ENCODE measurements around the gene LRRC46.

LRRC46 gene

GRCh38 chr17:47879028-47879585 is 47.6 kb downstream of the LRRC46 start:
- DNase-seq, result no peak

GRCh38 chr17:47879776-47880454 is 48.4 kb downstream of the LRRC46 start:
- DNase-seq, result no peak

DNA sequence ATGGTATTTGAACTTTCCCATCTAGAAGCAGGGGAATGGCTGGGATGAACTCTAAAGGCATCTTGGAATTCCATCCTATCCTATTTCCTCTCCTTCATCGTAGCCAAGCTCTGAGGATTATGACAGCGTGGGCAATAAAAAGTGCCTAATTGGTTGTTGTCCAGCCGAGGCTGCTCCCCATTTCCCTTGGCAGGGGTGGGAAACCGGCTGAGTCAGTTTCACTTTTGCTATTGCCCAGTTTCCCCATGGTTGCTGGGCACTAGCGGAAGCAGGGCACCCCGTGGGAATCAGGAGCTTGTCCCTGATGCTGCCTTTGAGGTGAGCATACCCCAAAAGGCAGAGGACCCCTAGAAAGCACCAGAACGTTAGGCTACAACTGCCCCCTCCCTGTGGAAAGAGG is 50.8 kb downstream of the LRRC46 start:
- DNase-seq, result no peak

GRCh38 chr17:47882695-47883588 is 51.5 kb downstream of the LRRC46 start:
- no peak for DNase-seq

DNA sequence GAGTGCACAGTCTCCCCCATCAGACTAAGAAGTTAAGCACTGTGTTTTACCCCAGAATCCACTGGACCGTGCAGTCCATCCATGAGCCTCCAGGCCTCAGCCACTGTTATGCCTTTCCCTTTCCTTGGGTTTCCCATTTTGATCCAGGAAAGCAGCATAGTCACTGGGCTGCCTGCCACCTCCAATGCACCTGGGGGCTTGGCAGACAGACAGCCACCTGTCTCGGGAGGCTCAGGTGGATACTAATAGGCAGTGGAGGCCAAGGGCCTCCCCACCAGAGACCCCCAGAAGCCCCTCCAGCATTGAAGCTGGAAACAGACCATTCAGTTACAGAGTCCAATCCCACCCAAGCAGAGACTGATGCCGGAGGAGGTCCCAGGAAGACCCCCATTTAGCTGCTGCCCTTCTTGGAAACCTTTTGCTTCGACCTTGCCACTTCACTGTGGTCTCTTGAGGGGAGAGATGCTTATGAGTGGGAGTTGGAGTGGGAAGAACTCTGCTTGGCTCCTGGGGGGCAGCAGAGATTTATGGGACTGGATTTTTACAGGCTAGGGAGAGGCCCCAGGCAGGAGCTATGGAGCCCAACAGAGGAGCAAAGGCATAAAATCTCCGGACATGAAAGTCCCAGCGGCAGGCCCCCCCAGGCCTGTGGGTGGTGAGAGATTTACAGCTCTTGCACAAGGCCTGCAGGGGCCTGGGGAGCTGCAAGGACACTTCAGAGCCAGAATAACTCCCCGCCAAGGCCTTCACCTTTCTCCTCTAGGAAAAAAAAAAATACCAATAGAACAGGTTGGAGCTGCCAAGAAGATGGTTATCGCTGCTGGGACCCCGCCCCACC is 52.3 kb downstream of the LRRC46 start:
- no peak for DNase-seq

DNA sequence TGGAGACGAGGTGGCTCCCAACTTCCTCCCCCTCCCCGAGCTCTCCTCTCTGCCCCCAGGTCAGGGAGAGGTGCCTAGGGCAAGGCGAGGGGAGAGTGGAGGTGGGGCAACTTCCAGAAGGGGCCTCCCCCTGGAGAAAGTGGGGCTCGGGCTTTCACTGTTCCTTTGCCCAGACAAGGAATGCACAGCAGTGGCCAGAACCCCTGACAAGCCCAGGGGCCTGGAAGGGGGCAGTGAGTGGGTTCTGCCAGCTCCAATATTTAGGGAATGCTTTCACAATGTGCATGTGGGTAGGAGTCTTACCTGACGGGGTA is 52.9 kb downstream of the LRRC46 start:
- DNase-seq, result no peak

- no peak for DNase-seq
Observed at GRCh38 chr17:47884905-47885730, 53.6 kb downstream of the LRRC46 start.

Measured in NCI-H82 (cell line).